Upper lobe of left lung (tissue), 4 donors: ENCODE measurements around the gene ZNF697.
"Not testable (repeated sequence)": the region's sequence is repeated elsewhere in the genome, so short reads cannot be mapped to it uniquely, and the experiment has no call there.

ENCODE experiments used
- POLR2A ChIP-seq, 4 donors: fragments of 450-650 bp; IDR thresholded peaks; one replicate each; pipeline ENCODE4 v1.5.1; 2016 to 2017; ENCODE audit warnings: antibody characterized with exemption in 4 of 4, mild to moderate bottlenecking in 2 of 4
- TF ChIP-seq, protein P1 (sequence below), 6 experiments: fragments of 450-650 bp in 4 of 6; fragments of 200-600 bp in 2 of 6; sonication (generic) in 2 of 6; IDR thresholded peaks; one replicate each; pipeline ENCODE4 v1.5.1; 2016 to 2019; ENCODE audit warnings: antibody characterized with exemption in 6 of 6

- TF ChIP-seq, protein P1, sequence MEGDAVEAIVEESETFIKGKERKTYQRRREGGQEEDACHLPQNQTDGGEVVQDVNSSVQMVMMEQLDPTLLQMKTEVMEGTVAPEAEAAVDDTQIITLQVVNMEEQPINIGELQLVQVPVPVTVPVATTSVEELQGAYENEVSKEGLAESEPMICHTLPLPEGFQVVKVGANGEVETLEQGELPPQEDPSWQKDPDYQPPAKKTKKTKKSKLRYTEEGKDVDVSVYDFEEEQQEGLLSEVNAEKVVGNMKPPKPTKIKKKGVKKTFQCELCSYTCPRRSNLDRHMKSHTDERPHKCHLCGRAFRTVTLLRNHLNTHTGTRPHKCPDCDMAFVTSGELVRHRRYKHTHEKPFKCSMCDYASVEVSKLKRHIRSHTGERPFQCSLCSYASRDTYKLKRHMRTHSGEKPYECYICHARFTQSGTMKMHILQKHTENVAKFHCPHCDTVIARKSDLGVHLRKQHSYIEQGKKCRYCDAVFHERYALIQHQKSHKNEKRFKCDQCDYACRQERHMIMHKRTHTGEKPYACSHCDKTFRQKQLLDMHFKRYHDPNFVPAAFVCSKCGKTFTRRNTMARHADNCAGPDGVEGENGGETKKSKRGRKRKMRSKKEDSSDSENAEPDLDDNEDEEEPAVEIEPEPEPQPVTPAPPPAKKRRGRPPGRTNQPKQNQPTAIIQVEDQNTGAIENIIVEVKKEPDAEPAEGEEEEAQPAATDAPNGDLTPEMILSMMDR (IDR thresholded peaks at IDR 0.05), result not testable (repeated sequence)
- not testable (repeated sequence) for TF ChIP-seq POLR2A (IDR thresholded peaks at IDR 0.05)
Observed at GRCh38 chr1:119569930-119570622, 78.0 kb downstream of the ZNF697 start.
